NK-92 treated with Interleukin-12 subunit alpha and Interleukin-12 subunit beta, amount 100 ng/mL, for 24 hours (cell line): Measurements from ENCODE around the gene LSM14A.
"Not testable (repeated sequence)": the region's sequence is repeated elsewhere in the genome, so short reads cannot be mapped to it uniquely, and the experiment has no call there.

Experiments used
- DNase-seq: peaks from one replicate; lab custom pipeline; 2025; lab: John Stamatoyannopoulos, UW

LSM14A gene

DNA sequence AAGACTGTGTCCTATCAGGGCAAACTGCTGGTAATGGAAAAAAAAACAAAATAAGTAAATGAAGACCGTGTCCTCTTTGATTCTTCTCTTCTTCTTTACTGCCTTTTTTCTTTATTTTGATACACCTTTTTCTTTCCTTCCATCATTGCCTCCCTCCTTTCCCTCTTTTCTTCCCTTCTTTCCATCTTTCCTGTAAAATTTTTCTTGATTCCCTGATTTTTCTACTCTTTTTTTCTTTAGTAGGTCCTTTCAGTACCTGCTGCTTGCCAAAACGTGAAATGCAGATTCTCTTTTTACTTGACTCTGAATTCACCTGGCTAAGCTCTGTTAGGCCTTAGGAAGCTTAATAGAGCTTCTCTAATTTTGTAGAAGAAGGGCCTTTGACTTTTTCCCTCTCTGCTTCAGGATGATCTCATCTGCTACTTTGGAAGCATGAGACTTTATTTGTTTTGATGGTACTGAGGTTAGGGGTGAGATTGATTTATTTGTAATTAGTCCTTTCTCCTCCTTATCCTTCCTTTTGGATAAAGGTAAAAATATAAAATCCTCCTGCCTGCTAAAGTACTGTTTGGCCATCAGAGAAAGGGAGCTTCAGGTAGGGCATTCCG lies 19.2 kb downstream of the LSM14A start:
- no peak for DNase-seq

DNA sequence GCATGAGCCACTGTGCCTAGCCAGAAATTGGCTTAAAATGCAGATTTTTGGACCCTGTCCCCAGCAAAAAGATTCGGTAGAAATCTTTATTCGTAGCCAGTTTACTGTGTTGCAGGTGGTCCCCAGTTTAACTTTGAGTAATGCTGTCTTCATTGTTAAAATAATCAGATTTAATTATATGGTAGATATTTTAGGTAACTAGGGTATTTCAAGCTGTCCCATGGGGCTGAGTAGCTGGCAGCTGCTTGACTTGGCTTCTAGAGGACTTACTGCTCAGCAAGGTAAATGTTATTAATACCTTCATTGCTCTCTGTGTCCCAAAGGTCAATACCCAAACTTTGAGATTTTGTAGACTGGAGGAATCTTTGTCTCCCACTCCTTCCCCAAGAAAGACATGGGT lies 21.1 kb downstream of the LSM14A start:
- DNase-seq: no peak

DNA sequence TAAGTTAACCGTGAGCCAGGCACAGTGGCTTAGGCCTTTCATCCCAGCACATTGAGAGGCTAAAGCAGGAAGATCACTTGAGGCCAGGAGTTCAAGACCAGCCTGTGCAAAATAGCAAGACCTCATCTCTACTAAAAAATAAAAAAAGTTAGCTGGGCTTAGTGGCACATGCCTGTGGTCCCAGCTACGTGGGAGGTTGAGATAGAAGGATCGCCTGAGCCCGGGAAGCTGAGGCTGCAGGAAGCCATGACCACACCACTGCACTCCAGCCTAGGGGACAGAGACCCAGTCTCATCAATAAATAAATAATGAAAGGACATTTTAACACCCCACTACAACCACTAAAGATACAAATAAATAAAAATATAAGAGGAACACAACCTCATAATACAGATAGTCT lies 21.6 kb downstream of the LSM14A start:
- DNase-seq: no peak

DNA sequence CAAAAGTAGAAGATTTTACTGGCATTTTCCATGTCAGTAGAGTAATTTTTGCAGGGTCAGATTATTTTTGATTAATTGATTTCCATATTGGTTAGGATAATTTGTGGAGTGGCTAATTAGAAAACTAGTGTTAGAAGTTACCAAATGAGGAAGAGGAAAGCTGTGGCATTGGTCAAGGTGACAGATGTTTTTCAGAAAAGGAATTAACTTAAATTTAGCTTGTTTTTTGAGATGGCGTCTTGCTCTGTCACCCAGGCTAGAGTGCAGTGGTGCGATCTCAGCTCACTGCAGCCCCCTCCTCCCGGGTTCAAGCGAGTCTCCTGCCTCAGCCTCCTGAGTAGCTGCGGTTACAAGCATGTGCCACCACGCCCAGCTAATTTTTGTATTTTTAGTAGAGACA lies 28.8 kb downstream of the LSM14A start:
- DNase-seq: no peak

DNA sequence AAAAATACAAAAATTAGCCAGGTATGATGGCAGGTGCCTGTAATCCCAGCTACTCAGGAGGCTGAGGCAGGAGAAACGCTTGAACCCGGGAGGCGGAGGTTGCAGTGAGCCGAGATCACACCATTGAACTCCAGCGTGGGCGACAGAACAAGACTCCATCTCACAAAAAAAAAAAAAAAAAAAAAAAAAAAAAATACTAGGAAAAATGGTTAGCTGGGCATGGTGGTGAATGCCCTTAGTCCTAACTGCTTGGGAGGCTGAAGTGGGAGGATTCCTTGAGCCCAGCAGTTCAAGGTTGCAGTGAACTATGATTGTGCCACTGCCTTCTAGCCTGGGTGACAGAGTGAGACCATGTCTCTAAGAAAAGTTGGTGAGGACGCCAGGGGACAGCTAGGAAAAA lies 33.0 kb downstream of the LSM14A start:
- not testable (repeated sequence) for DNase-seq

DNA sequence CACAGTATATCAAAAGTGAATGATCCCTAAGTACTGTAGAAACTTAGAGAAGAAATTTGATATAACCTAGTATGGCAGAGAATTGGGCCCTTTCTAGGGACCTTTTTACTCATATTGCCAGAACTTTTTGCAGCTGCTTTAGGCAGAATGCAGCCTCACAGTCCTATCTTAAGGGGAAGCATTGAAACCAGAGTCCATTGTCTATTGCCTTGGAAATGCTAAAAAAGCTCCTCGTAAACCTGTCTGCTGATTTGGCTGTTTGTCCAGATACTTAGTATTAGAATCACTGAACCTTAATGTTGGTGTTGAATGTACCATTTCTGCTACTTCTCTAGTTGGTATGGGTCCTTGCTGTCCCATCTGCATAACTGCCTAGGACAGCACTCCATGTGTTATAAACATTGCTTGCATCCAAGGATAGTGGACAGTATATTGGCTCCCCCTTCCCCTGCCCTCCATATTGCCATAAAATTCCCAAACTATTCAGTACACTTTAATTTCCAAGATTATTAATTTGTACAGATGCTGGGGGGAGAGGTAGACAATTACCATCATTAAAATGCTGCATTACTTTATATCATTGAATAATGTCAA lies 36.1 kb downstream of the LSM14A start:
- DNase-seq: no peak

DNA sequence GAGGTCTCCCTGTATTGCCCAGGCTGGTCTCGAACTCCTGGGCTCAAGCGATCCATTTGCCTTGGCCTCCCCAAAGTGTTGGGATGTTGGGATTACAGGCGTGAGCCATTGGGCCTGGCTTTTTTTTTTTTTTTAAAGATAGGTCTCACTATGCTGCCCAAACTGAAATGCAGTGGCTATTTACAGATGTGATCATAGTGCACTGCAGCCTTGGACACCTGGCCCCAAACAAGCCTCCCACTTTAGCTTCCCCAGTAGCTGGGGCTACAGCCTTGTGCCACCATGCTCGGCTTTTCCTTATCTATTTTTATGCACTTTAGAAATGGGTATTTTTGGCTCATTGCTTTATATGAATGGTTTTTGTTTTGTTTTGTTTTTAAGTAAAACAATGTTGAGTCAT lies 37.4 kb downstream of the LSM14A start:
- no peak for DNase-seq

DNA sequence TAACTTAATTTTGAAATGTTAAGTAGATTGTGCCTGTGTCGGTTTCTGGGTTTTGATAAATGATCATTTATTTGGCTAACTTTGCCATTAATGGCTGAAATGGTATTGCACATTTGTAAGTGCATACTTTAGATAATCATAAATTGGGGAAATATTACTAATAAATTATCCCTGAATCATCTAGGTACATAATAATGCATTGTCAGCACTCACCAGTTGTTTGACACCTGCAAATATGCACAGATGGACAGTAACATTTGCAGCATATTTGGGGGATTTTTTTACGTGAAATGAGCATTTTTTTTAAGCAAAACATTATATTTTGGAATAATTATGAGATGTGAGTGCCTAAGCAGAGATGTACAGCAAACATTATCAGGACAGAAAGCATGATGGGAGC lies 41.0 kb downstream of the LSM14A start:
- DNase-seq: no peak

DNA sequence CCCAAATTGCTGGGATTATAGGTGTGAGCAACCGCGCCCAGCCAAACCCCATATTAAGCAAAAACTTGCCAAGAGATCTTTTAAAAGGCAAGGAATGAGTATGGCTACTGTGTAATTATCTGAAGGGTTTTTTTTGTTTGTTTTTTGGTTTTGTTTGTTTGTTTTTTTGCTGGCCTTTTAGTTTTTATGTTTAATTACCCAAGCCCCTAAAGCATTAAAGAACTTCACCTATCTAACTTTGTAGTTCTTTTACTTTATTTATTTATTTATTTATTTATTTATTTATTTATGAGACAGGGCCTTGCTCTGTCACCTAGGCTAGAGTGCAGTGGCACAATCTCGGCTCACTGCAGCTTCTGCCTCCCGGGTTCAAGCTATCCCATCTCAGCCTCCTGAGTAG lies 41.7 kb downstream of the LSM14A start:
- no peak for DNase-seq

DNA sequence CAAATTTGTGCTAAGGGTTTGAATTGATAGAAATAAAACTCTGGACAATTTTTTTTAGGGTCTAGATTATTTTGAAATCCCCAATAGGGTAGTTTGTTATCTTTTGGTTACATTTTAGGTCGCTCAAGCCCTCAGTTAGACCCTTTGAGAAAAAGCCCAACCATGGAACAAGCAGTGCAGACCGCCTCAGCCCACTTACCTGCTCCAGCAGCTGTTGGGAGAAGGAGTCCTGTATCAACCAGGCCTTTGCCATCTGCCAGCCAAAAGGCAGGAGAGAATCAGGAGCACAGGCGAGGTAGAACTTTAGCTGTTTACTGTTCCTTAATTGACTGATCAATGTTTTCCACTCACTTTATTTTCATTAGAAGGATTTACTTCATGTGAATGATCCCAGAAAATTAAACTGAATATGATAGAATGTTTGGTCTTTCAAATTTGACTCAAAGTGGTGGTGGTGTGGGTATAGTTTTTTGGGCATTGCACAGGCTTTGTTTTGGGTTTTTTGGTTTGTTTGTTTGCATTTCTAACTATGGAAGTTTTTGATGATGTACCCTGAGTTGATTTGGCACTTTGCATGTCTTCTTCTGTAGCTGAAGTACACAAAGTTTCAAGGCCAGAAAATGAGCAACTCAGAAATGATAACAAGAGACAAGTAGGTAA lies 42.8 kb downstream of the LSM14A start:
- no peak for DNase-seq

DNA sequence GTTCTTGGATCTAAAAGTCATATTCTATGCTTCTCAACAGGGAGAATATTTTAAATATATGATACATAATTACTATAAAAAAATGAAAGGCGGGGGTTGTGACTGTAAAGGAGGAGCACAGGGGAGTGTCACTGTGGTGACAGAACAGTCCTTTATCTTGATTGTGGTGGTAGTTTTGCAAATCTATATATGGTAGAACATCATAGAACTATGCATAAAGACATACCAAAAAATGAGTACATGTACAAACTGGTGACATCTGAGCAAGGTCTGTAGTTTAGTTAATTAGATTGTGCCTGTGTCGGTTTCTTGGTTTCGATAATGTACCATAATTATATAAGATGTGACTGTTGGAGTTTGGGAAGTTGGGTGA lies 43.3 kb downstream of the LSM14A start:
- DNase-seq: no peak

DNA sequence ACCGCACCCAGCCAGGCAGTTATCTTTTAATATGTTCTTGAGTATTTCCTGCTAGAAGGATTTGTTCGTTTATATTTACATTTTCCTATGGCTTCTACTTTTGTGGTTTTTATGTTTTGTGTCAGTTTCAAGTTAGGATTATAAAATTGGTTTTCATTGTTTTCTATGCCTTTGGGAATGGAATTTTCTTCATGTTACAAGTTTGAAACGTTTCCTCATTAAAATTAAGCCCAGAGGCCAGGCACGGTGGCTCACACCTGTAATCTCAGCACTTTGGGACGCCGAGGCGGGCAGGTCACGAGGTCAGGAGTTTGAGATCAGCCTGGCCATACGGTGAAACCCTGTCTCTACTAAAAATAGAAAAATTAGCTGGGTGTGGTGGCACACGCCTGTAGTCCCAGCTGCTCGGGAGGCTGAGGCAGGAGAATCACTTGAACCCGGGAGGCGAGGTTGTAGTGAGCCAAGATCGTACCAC lies 44.5 kb downstream of the LSM14A start:
- not testable (repeated sequence) for DNase-seq

DNA sequence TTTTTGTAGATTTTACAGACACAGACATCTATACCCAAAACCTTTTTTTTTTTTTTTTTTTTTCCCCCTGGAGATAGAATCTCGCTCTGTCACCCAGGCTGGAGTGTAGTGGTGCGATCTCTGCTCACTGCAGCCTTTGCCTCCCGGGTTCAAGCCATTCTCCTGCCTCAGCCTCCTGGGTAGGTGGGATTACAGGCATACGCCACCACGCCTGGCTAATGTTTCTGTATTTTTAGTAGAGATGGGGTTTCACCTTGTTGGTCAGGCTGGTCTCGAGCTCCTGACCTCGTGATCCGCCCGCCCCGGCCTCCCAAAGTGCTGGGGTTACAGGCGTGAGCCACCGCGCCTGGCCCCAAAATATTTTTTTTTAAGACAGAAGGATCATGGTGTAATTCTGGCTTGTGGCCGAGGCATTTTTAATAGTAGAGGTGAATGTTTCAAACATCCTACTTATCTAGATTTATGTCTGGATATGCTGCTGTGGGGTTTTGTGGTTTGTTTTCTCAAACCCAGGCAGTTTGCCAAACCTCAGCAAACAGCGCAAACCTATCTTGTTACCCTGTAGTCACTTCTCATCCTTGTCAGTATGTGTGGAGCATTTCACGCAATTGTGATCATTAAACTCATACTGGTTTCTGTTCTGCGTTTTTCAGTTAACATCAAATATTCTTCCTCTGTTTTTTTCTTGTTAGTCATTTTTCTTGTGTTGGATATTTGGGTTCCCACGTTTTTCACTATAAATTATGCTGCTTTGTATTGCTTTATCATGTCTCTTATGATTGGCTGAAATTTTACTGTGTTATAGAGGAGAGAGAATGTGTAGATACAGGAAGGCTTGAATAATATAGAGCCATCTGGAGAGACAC lies 45.9 kb downstream of the LSM14A start:
- no peak for DNase-seq

DNA sequence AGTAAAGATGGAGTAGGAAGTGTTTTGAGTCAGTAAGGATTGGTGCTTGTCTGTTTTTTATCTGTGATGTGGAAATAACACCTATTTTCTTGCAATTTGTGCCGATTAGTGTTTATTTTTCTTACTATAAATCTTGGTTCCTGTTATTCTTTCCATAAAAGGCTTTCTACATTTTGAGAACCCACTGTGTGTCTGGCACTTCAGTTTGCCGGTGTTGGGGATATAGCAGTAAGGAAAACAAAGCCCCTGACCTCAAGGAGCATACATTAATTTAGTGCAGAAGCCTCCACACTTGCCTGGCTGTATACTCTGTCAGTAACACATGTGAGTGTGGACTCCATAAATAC lies 46.5 kb downstream of the LSM14A start:
- no peak for DNase-seq

DNA sequence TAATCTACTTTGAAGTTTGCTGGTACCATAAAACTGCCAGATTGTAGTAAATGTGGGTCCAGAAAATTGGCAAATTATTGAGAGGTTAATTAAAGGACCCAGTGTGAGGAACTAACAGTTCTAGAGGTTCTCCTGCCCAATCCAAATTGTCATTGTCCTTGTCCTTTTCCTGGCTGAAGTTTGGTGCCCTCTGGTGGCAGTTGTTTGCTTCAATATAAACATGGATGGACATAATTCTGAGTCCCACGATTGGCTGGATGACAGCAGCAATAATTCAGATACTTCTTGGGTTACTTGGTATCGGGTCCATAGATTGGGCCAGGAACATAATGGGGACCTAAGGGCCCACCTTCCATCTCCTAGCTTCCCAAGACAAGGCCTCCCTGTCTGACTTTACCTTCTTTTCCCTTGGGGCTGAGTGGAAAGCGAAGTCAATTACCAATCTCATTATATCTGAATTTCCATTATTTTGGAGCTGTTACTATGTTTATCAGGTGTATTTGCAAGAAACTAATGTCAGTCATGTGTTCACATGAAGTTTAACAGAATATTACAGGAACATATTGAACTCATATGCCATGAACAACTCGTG lies 48.3 kb downstream of the LSM14A start:
- DNase-seq: peak; percentile 21

DNA sequence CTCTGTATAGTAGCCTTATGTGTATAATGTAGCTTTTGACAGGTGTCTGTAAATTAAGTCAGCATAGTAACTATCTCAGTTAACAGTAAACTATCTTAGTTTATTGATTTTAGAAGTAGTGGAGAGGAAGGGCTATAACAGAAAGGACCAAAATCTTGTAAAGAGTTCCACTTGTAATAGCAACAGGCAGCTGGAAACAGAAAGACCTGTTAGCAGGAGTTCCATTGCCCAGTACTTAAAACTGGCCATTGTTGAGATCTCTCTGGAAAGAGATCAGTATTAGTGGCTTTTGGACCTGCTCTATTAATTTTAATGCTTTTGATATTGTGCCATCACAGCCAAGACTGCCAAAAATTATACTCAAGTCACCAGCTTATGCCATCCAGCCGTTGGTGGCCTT lies 50.1 kb downstream of the LSM14A start:
- no peak for DNase-seq

DNA sequence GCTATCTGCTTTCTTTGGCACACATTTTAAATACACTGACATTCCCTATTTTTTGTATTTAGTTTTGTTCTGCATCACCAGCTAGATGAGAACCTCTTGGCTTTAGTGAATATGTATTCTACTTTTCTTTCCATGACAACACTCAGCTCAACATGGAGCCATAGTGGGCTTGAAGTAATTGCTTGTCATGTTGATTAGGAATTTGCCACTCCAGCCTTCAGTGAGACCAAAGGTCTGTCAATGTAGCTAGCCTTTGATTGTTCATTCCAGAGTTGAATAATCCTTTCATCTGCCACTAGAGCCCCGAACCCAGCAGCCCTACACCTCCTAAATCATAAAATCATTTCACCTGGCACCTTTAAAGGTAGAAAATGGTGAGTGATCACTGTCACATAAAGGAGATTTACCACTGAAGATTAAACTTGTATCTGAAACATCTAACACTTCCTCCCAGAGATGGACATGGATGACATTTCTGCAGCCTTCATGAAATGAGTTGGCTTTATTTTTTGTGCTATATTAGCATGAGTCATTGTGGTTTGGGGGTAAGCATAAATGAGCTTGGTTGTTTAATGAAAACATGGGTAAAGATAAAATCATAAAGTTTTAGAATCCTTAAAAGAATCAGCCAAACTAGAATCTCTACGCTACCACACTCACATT lies 52.8 kb downstream of the LSM14A start:
- DNase-seq: no peak

DNA sequence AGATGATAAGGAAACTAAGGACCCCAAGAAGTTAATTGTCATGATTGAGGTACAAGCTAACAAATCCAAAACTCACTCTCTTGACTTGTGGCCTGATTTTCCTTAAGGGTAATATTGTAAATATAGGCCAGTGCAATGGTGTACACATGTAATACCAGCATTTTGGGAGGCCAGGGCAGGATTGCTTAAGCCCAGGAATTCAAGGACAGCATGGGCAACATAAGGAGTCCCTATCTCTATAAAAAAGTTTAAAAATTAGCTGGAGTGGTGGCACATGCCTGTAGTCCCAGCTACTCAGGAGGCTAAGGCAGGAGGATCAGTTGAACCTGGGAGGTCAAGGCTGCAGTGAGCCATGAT lies 53.3 kb downstream of the LSM14A start:
- no peak for DNase-seq

DNA sequence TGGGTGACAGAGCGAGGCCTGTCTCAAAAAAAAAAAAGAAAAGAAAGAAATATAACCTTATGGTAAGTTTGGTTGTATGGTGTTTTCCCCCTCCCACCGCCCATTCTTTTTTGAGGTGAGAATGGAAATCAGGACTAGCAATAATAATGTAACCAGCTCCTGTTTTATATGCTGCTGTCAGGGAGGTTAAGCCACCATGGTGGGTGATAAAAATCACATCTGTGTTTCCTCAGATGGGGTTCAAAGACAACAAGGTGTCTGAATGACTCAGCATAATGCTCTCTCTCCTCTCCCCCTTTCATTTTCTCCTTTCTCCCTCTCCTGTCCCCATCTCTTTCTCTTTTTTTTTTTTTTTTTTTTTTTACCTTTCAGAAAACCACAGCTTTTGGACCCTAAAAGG lies 53.7 kb downstream of the LSM14A start:
- DNase-seq: no peak

DNA sequence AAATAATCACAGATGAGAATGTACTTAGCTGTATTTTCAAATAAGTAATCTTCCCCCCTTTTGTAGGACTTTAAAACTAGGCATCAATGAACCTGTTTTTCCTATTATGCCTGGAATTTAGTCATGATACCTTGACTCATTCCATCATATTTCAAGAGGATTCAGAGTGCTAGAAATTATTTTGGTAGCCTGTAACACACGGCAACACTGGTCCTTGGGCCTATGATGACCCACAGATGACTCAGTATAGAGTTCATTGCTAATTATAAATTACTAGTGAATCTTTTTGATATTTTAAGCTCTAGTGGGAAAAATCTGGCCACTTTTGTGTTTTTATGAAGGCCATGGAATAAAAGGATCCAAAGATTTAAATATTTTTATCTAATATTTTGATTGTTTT lies 56.0 kb downstream of the LSM14A start:
- no peak for DNase-seq

DNA sequence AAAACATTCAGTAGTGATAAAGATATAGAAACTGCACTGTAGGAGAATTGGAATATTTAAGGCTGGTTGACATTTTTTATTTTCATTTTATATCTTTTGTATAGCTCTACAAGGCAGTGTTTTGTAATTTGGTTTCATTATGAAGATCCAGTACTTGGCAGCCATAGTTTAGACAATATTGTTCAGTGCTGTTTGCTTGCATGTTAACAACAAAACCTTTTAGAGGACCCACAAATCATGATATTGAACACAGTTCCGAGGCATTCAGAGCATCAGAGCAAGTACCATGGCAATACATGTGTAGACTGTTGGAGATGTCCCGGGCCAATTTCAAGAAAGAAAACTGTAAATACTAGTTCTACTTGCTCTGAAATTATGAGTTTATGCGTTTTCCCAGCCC lies 56.5 kb downstream of the LSM14A start:
- DNase-seq: no peak

DNA sequence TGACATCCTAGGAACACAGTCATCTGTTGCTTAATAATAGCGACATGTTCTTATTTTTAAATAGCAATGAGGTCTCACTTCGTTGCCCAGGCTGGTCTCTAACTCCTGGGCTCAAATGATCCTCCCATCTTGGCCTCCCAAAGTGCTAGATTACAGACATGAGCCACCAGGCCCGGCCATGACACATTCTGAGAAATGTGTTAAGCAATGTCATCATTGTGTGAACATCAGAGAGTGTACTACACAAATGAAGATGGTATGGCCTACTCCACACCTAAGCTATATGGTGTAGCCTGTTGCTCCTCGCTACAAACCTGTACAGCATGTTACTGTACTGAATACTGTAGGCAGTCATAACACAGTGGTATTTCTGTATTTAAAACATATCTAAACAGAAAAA lies 57.4 kb downstream of the LSM14A start:
- DNase-seq: no peak
